BLaER1 treated with 17β-estradiol and CSF1 and Interleukin-3, amounts not matched to agents 10 nM and 100 nM (cell line): Measurements from ENCODE around the gene NPPC.
A peak's percentile ranks its signal among the peaks of the same experiment; 100 is the strongest.
"Not testable (repeated sequence)": the region's sequence is repeated elsewhere in the genome, so short reads cannot be mapped to it uniquely, and the experiment has no call there.

ENCODE experiments used
- H3K27ac ChIP-seq, 11 experiments: shearing (Covaris generic); formaldehyde crosslinking; 2 replicates each; pipeline ENCODE4 v1.8.1; 2022
- H3K27me3 ChIP-seq, 11 experiments: shearing (Covaris generic); formaldehyde crosslinking; 2 replicates each; pipeline ENCODE4 v1.8.1; 2022
- H3K36me3 ChIP-seq, 11 experiments: shearing (Covaris generic); formaldehyde crosslinking; 2 replicates each; pipeline ENCODE4 v1.8.1; 2022
- H3K4me1 ChIP-seq, 10 experiments: shearing (Covaris generic); formaldehyde crosslinking; 2 replicates each; pipeline ENCODE4 v1.8.1; 2022
- H3K4me2 ChIP-seq, 11 experiments: shearing (Covaris generic); formaldehyde crosslinking; 2 replicates each; pipeline ENCODE4 v1.8.1; 2022
- H3K4me3 ChIP-seq, 10 experiments: shearing (Covaris generic); formaldehyde crosslinking; 2 replicates each; pipeline ENCODE4 v1.8.1; 2022
- H3K9ac ChIP-seq, 11 experiments: shearing (Covaris generic); formaldehyde crosslinking; 2 replicates each; pipeline ENCODE4 v1.8.1; 2022
- H3K9me3 ChIP-seq, 11 experiments: shearing (Covaris generic); formaldehyde crosslinking; replicated peaks in 1 of 11; 2 replicates each; pipeline ENCODE4 v1.8.1; 2022
- H4K20me1 ChIP-seq, 11 experiments: shearing (Covaris generic); formaldehyde crosslinking; 2 replicates each; pipeline ENCODE4 v1.8.1; 2022
- Cebpa-rat ChIP-seq, 11 experiments: shearing (Covaris generic); IDR thresholded peaks; 2 replicates each; pipeline ENCODE4 v1.8.1; 2022

Gene NPPC

GRCh38 chr2:231891514-231891905 lies 34.7 kb downstream of the NPPC start:
- Histone ChIP-seq H3K27ac (no peak overlapping the region), H3K4me2 (no peak overlapping the region), H3K27me3 (no peaks in the 10 kb centered on the region), H3K36me3 (no peaks in the 10 kb centered on the region), H3K4me3 (no peak overlapping the region), H3K4me1 (peaks cover 0 to 10% (median 0%) of the 10 kb centered on the region in 10 experiments; a peak in 1 of 20 replicates), H3K9ac (no peak overlapping the region), H3K9me3 (peaks cover 0 to under 1% (median 0%) of the 10 kb centered on the region in 11 experiments; a peak in 1 of 22 replicates), H4K20me1 (no peaks in the 10 kb centered on the region)
- no peak for TF ChIP-seq Cebpa-rat (IDR thresholded peaks at IDR 0.05)

GRCh38 chr2:231890896-231891513 lies 35.2 kb downstream of the NPPC start:
- H3K9me3 ChIP-seq, result peaks cover 3 to 5% (median 3%) of the 10 kb centered on the region in 11 experiments; a peak in 20 of 22 replicates
- H3K36me3 ChIP-seq, result no peaks in the 10 kb centered on the region
- H3K4me2 ChIP-seq, result no peak overlapping the region
- H3K9ac ChIP-seq, result no peak overlapping the region
- TF ChIP-seq Cebpa-rat (IDR thresholded peaks at IDR 0.05), result no peak
- H3K27ac ChIP-seq, result no peak overlapping the region
- no peaks in the 10 kb centered on the region for H3K27me3 ChIP-seq
- no peak overlapping the region for H3K4me3 ChIP-seq
- H4K20me1 ChIP-seq, result no peaks in the 10 kb centered on the region
- H3K4me1 ChIP-seq, result peaks cover 0 to 10% (median 0%) of the 10 kb centered on the region in 10 experiments; a peak in 1 of 20 replicates

DNA sequence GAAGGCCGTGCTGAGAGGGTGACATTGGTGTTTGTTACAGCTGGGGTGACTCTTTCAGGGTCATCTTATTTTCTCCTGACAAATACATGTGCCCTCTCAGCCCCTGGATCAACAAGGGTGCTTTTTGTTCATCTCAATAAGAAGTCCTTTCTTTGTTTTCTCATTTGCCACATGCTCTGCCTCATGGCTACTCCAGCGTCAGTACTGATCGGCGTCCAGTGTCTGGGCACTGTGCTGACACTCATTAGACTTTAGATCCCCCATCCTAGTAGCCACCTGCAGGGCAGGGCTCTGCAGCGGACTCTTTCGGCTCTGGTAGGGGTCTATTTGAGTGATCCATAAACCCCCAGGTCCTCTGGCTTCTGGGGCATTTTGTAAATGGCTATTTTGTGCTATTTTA lies 38.4 kb downstream of the NPPC start:
- no peak overlapping the region for H3K27ac ChIP-seq
- no peak overlapping the region for H3K4me2 ChIP-seq
- no peaks in the 10 kb centered on the region for H4K20me1 ChIP-seq
- no peak overlapping the region for H3K9ac ChIP-seq
- H3K4me3 ChIP-seq, result no peak overlapping the region
- H3K27me3 ChIP-seq, result no peaks in the 10 kb centered on the region
- no peaks in the 10 kb centered on the region for H3K36me3 ChIP-seq
- no peak for TF ChIP-seq Cebpa-rat (IDR thresholded peaks at IDR 0.05)
- peaks cover 6 to 16% (median 8%) of the 10 kb centered on the region in 11 experiments; a peak in 20 of 22 replicates for H3K9me3 ChIP-seq
- peaks cover 0 to 15% (median 0%) of the 10 kb centered on the region in 10 experiments; a peak in 2 of 20 replicates for H3K4me1 ChIP-seq

DNA sequence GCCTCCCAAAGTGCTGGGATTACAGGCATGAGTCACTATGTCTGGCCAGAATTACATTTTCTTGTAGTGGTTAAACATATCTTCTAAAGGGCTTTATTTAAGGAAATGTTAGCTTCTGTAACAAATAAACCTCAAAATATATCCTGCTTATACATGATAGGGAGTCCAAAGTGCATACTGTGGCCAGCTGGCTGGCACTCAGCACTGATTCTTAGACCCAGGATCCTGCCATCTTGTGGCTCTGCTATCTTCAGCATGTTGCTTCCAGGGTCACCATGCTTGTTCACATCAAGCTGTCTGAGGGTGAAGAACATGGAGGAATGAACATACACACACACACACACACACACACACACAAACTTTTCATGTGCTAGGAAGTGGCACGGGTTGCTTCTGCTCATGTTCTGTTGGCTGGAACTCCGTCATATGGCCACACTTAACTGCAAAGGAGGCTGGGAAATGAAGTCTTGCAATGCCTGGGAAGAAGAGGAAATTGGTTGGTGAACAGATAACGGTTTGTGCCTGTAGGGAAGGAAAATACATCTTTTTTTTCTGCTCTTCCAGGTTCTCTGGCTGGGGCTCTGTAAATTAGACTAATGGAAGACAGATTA lies 40.0 kb downstream of the NPPC start:
- peaks cover 0 to 15% (median 0%) of the 10 kb centered on the region in 10 experiments; a peak in 2 of 20 replicates for H3K4me1 ChIP-seq
- H3K27me3 ChIP-seq, result no peaks in the 10 kb centered on the region
- H4K20me1 ChIP-seq, result no peaks in the 10 kb centered on the region
- H3K9ac ChIP-seq, result no peak overlapping the region
- H3K27ac ChIP-seq, result no peak overlapping the region
- H3K36me3 ChIP-seq, result no peaks in the 10 kb centered on the region
- no peak overlapping the region for H3K4me3 ChIP-seq
- no peak overlapping the region for H3K4me2 ChIP-seq
- no peak for TF ChIP-seq Cebpa-rat (IDR thresholded peaks at IDR 0.05)
- peaks cover 6 to 16% (median 8%) of the 10 kb centered on the region in 11 experiments; a peak in 20 of 22 replicates for H3K9me3 ChIP-seq

DNA sequence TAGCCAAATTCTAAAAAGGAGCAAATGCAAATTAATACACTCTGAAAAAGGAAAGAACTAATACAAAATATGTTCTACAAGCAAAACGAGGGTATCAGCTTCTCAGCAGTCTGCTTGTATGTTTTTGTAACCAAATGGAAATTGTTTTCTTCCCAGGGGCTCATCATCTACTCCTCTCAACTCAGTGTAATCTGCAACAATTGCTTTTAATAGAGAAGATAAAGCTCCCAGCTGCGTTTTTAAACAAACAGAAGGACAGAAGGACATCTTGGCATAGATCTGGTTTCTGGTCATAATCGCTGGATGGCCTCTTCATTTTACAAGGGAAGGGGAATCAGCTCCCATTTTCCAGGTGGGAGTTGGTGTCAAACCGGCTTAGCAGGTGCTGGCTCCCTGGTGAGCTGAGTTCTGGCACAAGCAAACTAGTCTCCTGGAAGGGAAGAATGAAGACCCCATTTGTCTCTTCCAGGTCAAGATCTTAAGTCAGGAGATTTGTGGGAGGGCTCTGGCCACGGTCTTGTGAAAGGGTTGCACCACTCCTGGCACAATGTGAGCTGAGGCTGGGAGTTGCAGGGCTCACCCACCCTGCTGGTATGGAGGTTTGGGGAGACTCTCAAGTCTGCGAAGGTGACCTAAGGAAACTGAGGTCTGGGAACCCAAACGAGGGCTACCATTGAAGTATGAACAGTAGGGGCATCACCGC lies 41.6 kb downstream of the NPPC start:
- H3K27me3 ChIP-seq, result no peaks in the 10 kb centered on the region
- H3K27ac ChIP-seq, result no peak overlapping the region

GRCh38 chr2:231883468-231883881 lies 42.7 kb downstream of the NPPC start:
- TF ChIP-seq Cebpa-rat (IDR thresholded peaks at IDR 0.05), result no peak
- Histone ChIP-seq H3K27me3 (no peaks in the 10 kb centered on the region), H4K20me1 (no peaks in the 10 kb centered on the region), H3K27ac (no peak overlapping the region), H3K4me3 (no peak overlapping the region), H3K36me3 (no peaks in the 10 kb centered on the region), H3K9me3 (peaks cover 6 to 16% (median 8%) of the 10 kb centered on the region in 11 experiments; a peak in 20 of 22 replicates), H3K4me1 (peaks cover 0 to 6% (median 0%) of the 10 kb centered on the region in 10 experiments; a peak in 1 of 20 replicates), H3K4me2 (peak overlapping the region in 1 of 11 experiments; percentile 38; a peak in 1 of 22 replicates), H3K9ac (no peak overlapping the region)

More for the DNA sequence above, 41.6 kb downstream of the NPPC start:
- peaks cover 6 to 16% (median 8%) of the 10 kb centered on the region in 11 experiments; a peak in 20 of 22 replicates for H3K9me3 ChIP-seq
- no peaks in the 10 kb centered on the region for H4K20me1 ChIP-seq
- H3K9ac ChIP-seq, result no peak overlapping the region
- H3K36me3 ChIP-seq, result no peaks in the 10 kb centered on the region
- no peak for TF ChIP-seq Cebpa-rat (IDR thresholded peaks at IDR 0.05)
- H3K4me3 ChIP-seq, result no peak overlapping the region
- H3K4me1 ChIP-seq, result peaks cover 0 to 6% (median 0%) of the 10 kb centered on the region in 10 experiments; a peak in 1 of 20 replicates
- no peak overlapping the region for H3K4me2 ChIP-seq

DNA sequence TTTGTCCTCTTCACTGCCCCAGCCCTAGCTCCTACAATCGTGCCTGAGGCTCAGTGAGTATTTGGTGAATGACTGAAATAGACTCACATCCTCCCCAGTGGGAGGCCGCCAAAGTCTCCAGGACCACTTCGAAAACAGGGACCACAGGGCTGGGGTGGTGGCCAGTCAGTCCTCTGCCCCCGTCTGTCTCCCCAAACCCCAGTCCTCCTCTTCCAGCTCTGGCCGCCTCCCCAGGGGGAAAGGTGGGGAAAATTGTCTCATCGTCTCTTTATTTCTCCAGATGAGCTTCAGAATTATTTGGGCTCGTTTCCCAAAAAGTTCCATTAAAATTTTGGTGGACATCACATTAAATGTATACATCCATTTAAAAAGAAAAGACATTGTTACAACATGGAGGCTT lies 43.5 kb downstream of the NPPC start:
- Histone ChIP-seq H4K20me1 (no peaks in the 10 kb centered on the region), H3K36me3 (no peaks in the 10 kb centered on the region), H3K4me3 (no peak overlapping the region), H3K27me3 (no peaks in the 10 kb centered on the region), H3K4me2 (no peak overlapping the region), H3K9ac (no peak overlapping the region), H3K4me1 (peaks cover 0 to 6% (median 0%) of the 10 kb centered on the region in 10 experiments; a peak in 1 of 20 replicates), H3K27ac (no peak overlapping the region), H3K9me3 (peaks cover 6 to 16% (median 8%) of the 10 kb centered on the region in 11 experiments; a peak in 20 of 22 replicates)
- no peak for TF ChIP-seq Cebpa-rat (IDR thresholded peaks at IDR 0.05)

DNA sequence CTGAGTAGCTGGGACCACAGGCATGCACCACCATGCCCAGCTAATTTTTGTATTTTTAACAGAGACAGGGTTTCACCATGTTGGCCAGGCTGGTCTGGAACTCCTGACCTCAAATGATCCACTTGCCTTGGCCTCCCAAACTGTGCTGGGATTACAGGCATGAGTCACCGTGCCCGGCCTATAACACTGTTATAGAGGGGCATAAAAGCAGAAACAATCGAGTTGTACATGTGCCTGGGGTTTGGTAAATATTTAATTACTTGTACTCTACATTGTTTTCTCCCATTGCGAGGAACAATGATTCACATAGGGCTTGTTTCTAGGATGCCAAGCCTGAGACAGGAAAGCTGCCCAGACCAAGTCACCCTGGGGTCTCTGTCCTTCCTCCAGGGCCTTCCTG lies 45.8 kb downstream of the NPPC start:
- not testable (repeated sequence) for H3K27ac ChIP-seq, H3K9ac ChIP-seq, H3K27me3 ChIP-seq, H3K9me3 ChIP-seq, H3K4me3 ChIP-seq, H3K4me1 ChIP-seq, H4K20me1 ChIP-seq, H3K4me2 ChIP-seq, H3K36me3 ChIP-seq

GRCh38 chr2:231879216-231879615 lies 47.0 kb downstream of the NPPC start:
- TF ChIP-seq Cebpa-rat (IDR thresholded peaks at IDR 0.05), result no peak
- Histone ChIP-seq H3K36me3 (no peaks in the 10 kb centered on the region), H3K9me3 (no peaks in the 10 kb centered on the region), H3K27me3 (no peaks in the 10 kb centered on the region), H3K4me2 (no peak overlapping the region), H3K4me1 (peaks cover 0 to 8% (median 6%) of the 10 kb centered on the region in 10 experiments; a peak in 8 of 20 replicates), H3K27ac (no peak overlapping the region), H3K9ac (no peak overlapping the region), H4K20me1 (no peaks in the 10 kb centered on the region), H3K4me3 (no peak overlapping the region)
